GM18858 (cell line): ENCODE data around the gene RSAD2.
"Not testable (repeated sequence)": the region's sequence is repeated elsewhere in the genome, so short reads cannot be mapped to it uniquely, and the experiment has no call there.

Experiments used
- ATAC-seq: cut with Tn5 transposase; IDR thresholded peaks from one replicate; pipeline ENCODE4 v1.9.1; 2021; ENCODE audit not compliant: unreplicated experiment

Gene RSAD2

GRCh38 chr2:6924101-6924923 is 46.7 kb downstream of the RSAD2 start:
- no peak for ATAC-seq

- ATAC-seq, result no peak
Measured at GRCh38 chr2:6924924-6925409, 47.4 kb downstream of the RSAD2 start.

- no peak for ATAC-seq
Measured at GRCh38 chr2:6926071-6926732, 48.6 kb downstream of the RSAD2 start.

- ATAC-seq, result no peak
Measured at GRCh38 chr2:6927186-6927585, 49.6 kb downstream of the RSAD2 start.

GRCh38 chr2:6927753-6928152 is 50.2 kb downstream of the RSAD2 start:
- no peak for ATAC-seq

- no peak for ATAC-seq
Measured at GRCh38 chr2:6928452-6928851, 50.9 kb downstream of the RSAD2 start.

GRCh38 chr2:6929196-6929819 is 51.7 kb downstream of the RSAD2 start:
- no peak for ATAC-seq

GRCh38 chr2:6930923-6931647 is 53.5 kb downstream of the RSAD2 start:
- no peak for ATAC-seq

- no peak for ATAC-seq
Measured at GRCh38 chr2:6931753-6932152, 54.2 kb downstream of the RSAD2 start.

GRCh38 chr2:6932206-6932605 is 54.6 kb downstream of the RSAD2 start:
- ATAC-seq, result no peak

- no peak for ATAC-seq
Measured at GRCh38 chr2:6932828-6933227, 55.3 kb downstream of the RSAD2 start.

- ATAC-seq, result no peak
Measured at GRCh38 chr2:6933911-6934310, 56.3 kb downstream of the RSAD2 start.

- ATAC-seq, result no peak
Measured at GRCh38 chr2:6934345-6934744, 56.8 kb downstream of the RSAD2 start.

- ATAC-seq, result no peak
Measured at GRCh38 chr2:6934758-6935651, 57.4 kb downstream of the RSAD2 start.

- not testable (repeated sequence) for ATAC-seq
Measured at GRCh38 chr2:6935652-6936020, 58.1 kb downstream of the RSAD2 start.

- no peak for ATAC-seq
Measured at GRCh38 chr2:6937157-6937556, 59.6 kb downstream of the RSAD2 start.

GRCh38 chr2:6937582-6937981 is 60.0 kb downstream of the RSAD2 start:
- ATAC-seq, result no peak

- ATAC-seq, result no peak
Measured at GRCh38 chr2:6939071-6939470, 61.5 kb downstream of the RSAD2 start.

GRCh38 chr2:6940820-6941219 is 63.2 kb downstream of the RSAD2 start:
- no peak for ATAC-seq

GRCh38 chr2:6941299-6942046 is 63.9 kb downstream of the RSAD2 start:
- ATAC-seq, result no peak
